ENCODE measurements around the gene PPM1H. TPM values are rescaled to one million over a fixed set of nuclear protein-coding genes. Genes with fewer than 3 reads are reported as not detected.

Gene PPM1H
- polyA plus RNA-seq, 1 of the 3 experiments (the other 2 are of a cell fraction) = 0.13 TPM

GRCh38 chr12:62802984-62803383 lies 132.0 kb downstream of the PPM1H start:
- no peak overlapping the region for H3K4me2 ChIP-seq
- ChIA-PET CTCF (interaction anchor here (0.7 to 8.4 kb wide), 4 partner anchors 8 to 365 kb away, joined by 3 to 68 read pairs (median 8); no protein-coding TSS in a partner anchor), POLR2A (no interaction called here)
- H3K4me3 ChIP-seq (ENCODE audit: low read depth in 2 of 2, low read length in 1 of 2) = no peak overlapping the region
- no peaks in the 10 kb centered on the region for H4K20me1 ChIP-seq (ENCODE audit: insufficient read depth)
- no peak overlapping the region for H3K9ac ChIP-seq
- no peak overlapping the region for H2AFZ ChIP-seq (ENCODE audit: low read depth)
- H3K27me3 ChIP-seq (ENCODE audit: insufficient read depth) = no peaks in the 10 kb centered on the region
- no peak for DNase-seq
- H3K4me1 ChIP-seq (ENCODE audit: control insufficient read depth in 1 of 2, insufficient read depth in 2 of 2, low read depth in 1 of 2, low read length in 1 of 2) = peaks cover 0 to 3% of the 10 kb centered on the region in 2 experiments; a peak in 1 of 4 replicates
- no peaks in the 10 kb centered on the region for H3F3A ChIP-seq (replicated peaks; ENCODE audit: insufficient read depth)
- no peaks in the 10 kb centered on the region for H3K79me2 ChIP-seq (ENCODE audit: insufficient read depth)
- no peaks in the 10 kb centered on the region for H3K9me2 ChIP-seq
- H3K36me3 ChIP-seq (replicated peaks in 1 of 2; ENCODE audit: control insufficient read depth in 1 of 2, insufficient read depth in 2 of 2, low read length in 1 of 2) = no peaks in the 10 kb centered on the region
- H3K27ac ChIP-seq (ENCODE audit: low read depth in 2 of 2, low read length in 1 of 2) = no peak overlapping the region
- no peaks in the 10 kb centered on the region for H3K9me3 ChIP-seq
- TF ChIP-seq NRF1 (IDR thresholded peaks at IDR 0.05; ENCODE audit: low read depth, low read length) = no peak
- TF ChIP-seq MEF2A (IDR thresholded peaks at IDR 0.05; ENCODE audit: borderline replicate concordance, low read depth) = no peak
- no peak for TF ChIP-seq RCOR1 (IDR thresholded peaks at IDR 0.05; ENCODE audit: low read length)
- no peak for TF ChIP-seq USF2 (IDR thresholded peaks at IDR 0.05; ENCODE audit: borderline replicate concordance, low read depth, low read length)
- 71% methylated on average over 4 of the region's 4 CpGs for WGBS (ENCODE audit: low lambda C conversion rate)

GRCh38 chr12:62802321-62802720 lies 132.6 kb downstream of the PPM1H start:
- Histone ChIP-seq H3K27me3 (ENCODE audit: insufficient read depth) (no peaks in the 10 kb centered on the region), H4K20me1 (ENCODE audit: insufficient read depth) (no peaks in the 10 kb centered on the region), H3K9me3 (no peaks in the 10 kb centered on the region), H3K4me1 (ENCODE audit: control insufficient read depth in 1 of 2, insufficient read depth in 2 of 2, low read depth in 1 of 2, low read length in 1 of 2) (peaks cover 0 to 3% of the 10 kb centered on the region in 2 experiments; a peak in 1 of 4 replicates), H3K4me3 (ENCODE audit: low read depth in 2 of 2, low read length in 1 of 2) (no peak overlapping the region), H3K9me2 (no peaks in the 10 kb centered on the region), H2AFZ (ENCODE audit: low read depth) (no peak overlapping the region), H3K27ac (ENCODE audit: low read depth in 2 of 2, low read length in 1 of 2) (no peak overlapping the region), H3K9ac (no peak overlapping the region), H3K36me3 (replicated peaks in 1 of 2; ENCODE audit: control insufficient read depth in 1 of 2, insufficient read depth in 2 of 2, low read length in 1 of 2) (no peaks in the 10 kb centered on the region), H3K4me2 (no peak overlapping the region), H3K79me2 (ENCODE audit: insufficient read depth) (no peaks in the 10 kb centered on the region), H3F3A (replicated peaks; ENCODE audit: insufficient read depth) (no peaks in the 10 kb centered on the region)
- WGBS (ENCODE audit: low lambda C conversion rate) = 92% methylated on average over 7 of the region's 7 CpGs
- no peak for DNase-seq
- TF ChIP-seq USF1 (IDR thresholded peaks at IDR 0.05; ENCODE audit: borderline replicate concordance, low read depth) (no peak), MAX (IDR thresholded peaks at IDR 0.05; ENCODE audit: low read depth) (no peak), FOSL2 (IDR thresholded peaks at IDR 0.05; ENCODE audit: borderline replicate concordance, low read depth) (no peak)
- POLR2A ChIA-PET = no interaction called here
- CTCF ChIA-PET = interaction anchor here (0.7 to 8.4 kb wide), 4 partner anchors 8 to 365 kb away, joined by 3 to 68 read pairs (median 8); no protein-coding TSS in a partner anchor

GRCh38 chr12:62801796-62802195 lies 133.2 kb downstream of the PPM1H start:
- Histone ChIP-seq H3K9me2 (no peaks in the 10 kb centered on the region), H3K4me3 (ENCODE audit: low read depth in 2 of 2, low read length in 1 of 2) (no peak overlapping the region), H3K36me3 (replicated peaks in 1 of 2; ENCODE audit: control insufficient read depth in 1 of 2, insufficient read depth in 2 of 2, low read length in 1 of 2) (no peaks in the 10 kb centered on the region), H3K4me1 (ENCODE audit: control insufficient read depth in 1 of 2, insufficient read depth in 2 of 2, low read depth in 1 of 2, low read length in 1 of 2) (peaks cover 0 to 3% of the 10 kb centered on the region in 2 experiments; a peak in 1 of 4 replicates), H3K9ac (no peak overlapping the region), H2AFZ (ENCODE audit: low read depth) (no peak overlapping the region), H3K4me2 (no peak overlapping the region), H4K20me1 (ENCODE audit: insufficient read depth) (no peaks in the 10 kb centered on the region), H3K27ac (ENCODE audit: low read depth in 2 of 2, low read length in 1 of 2) (no peak overlapping the region), H3K9me3 (no peaks in the 10 kb centered on the region), H3F3A (replicated peaks; ENCODE audit: insufficient read depth) (no peaks in the 10 kb centered on the region), H3K79me2 (ENCODE audit: insufficient read depth) (no peaks in the 10 kb centered on the region), H3K27me3 (ENCODE audit: insufficient read depth) (no peaks in the 10 kb centered on the region)
- 92% methylated on average over 14 of the region's 28 CpGs for WGBS (ENCODE audit: low lambda C conversion rate)
- CTCF ChIA-PET = interaction anchor here (1.0 to 8.8 kb wide), 4 partner anchors 8 to 364 kb away, joined by 3 to 200 read pairs (median 40); no protein-coding TSS in a partner anchor
- POLR2A ChIA-PET = no interaction called here
- DNase-seq = no peak
- TF ChIP-seq ZBTB33 (IDR thresholded peaks at IDR 0.05; ENCODE audit: borderline replicate concordance, low read depth) (no peak), REST (IDR thresholded peaks at IDR 0.05; ENCODE audit: low read depth, low read length) (no peak), RFX5 (IDR thresholded peaks at IDR 0.05; ENCODE audit: low read length) (no peak), FOSL2 (IDR thresholded peaks at IDR 0.05; ENCODE audit: borderline replicate concordance, low read depth) (no peak), PBX3 (IDR thresholded peaks at IDR 0.05) (no peak), RXRA (IDR thresholded peaks at IDR 0.05; ENCODE audit: borderline replicate concordance, low read depth) (no peak)
